Measurements from ENCODE around the gene SDSL. TPM values are rescaled to one million over a fixed set of nuclear protein-coding genes. Genes with fewer than 3 reads are reported as not detected.

SDSL gene
- total RNA-seq, 1 experiment from 2014 or later = 0.46 TPM

GRCh38 chr12:113435367-113435766 is 13.2 kb downstream of the SDSL start:
- H3K27me3 ChIP-seq (ENCODE audit: insufficient read depth, low read length) = no peaks in the 10 kb centered on the region
- no peak overlapping the region for H3K9ac ChIP-seq (ENCODE audit: extremely low read depth, insufficient read length, low read length)
- no peak overlapping the region for H3K56ac ChIP-seq (ENCODE audit: insufficient read length, low read depth, low read length)
- H3K4me3 Mint-ChIP-seq = no peak overlapping the region
- no peak overlapping the region for H3K4ac ChIP-seq (ENCODE audit: low read depth, low read length)
- no peaks in the 10 kb centered on the region for H3K79me1 ChIP-seq (ENCODE audit: insufficient read depth, low read depth, low read length, poor library complexity, severe bottlenecking)
- no peaks in the 10 kb centered on the region; a peak in 1 of 5 replicates for H3K9me3 Mint-ChIP-seq
- WGBS (ENCODE audit: extremely low coverage, insufficient read length, low lambda C conversion rate) = no CpG with 5 or more reads among the region's 5 CpGs
- H2BK15ac ChIP-seq (ENCODE audit: low read depth, low read length) = no peak overlapping the region
- H3K23ac ChIP-seq (ENCODE audit: insufficient read length, low read depth, low read length) = no peak overlapping the region
- no peak for TF ChIP-seq CTCF (conservative IDR thresholded peaks at IDR 0.05)
- peaks cover 6 to 14% of the 10 kb centered on the region in 2 experiments for H3K4me1 Mint-ChIP-seq
- H2AK5ac ChIP-seq (ENCODE audit: insufficient read length, low read length) = no peak overlapping the region
- no peaks in the 10 kb centered on the region for H3K36me3 Mint-ChIP-seq (ENCODE audit: insufficient read depth in 1 of 3, low read depth in 3 of 3)
- H3K27me3 Mint-ChIP-seq (ENCODE audit: low read depth) = peaks cover 12% of the 10 kb centered on the region
- H3K27ac Mint-ChIP-seq = no peak overlapping the region
- DNase-seq = no peak
- H3K14ac ChIP-seq (ENCODE audit: insufficient read depth, low read length) = no peak overlapping the region
- H2AFZ ChIP-seq (ENCODE audit: low read length) = no peak overlapping the region
- no peaks in the 10 kb centered on the region for H4K20me1 ChIP-seq (ENCODE audit: control insufficient read depth, insufficient read depth, insufficient read length)
- H3K23me2 ChIP-seq (ENCODE audit: insufficient read length, low read depth, low read length, poor library complexity, severe bottlenecking) = no peaks in the 10 kb centered on the region
- no peak overlapping the region for H4K5ac ChIP-seq (ENCODE audit: insufficient read length, low read depth, low read length)
- H2BK12ac ChIP-seq (ENCODE audit: insufficient read length, low read depth, low read length) = no peak overlapping the region
- H3K4me2 ChIP-seq (ENCODE audit: insufficient read depth, insufficient read length, low read length) = no peak overlapping the region
- H2BK5ac ChIP-seq (ENCODE audit: insufficient read length, low read length) = no peak overlapping the region
- no peak overlapping the region for H4K91ac ChIP-seq (ENCODE audit: insufficient read length, low read depth, low read length)
- no peak overlapping the region for H3T11ph ChIP-seq (ENCODE audit: low read length)
- H4K8ac ChIP-seq (replicated peaks; ENCODE audit: insufficient read length, low read depth, low read length) = no peak overlapping the region
- H3K9me3 ChIP-seq (ENCODE audit: control insufficient read depth, low read depth, low read length) = no peaks in the 10 kb centered on the region
- no peak overlapping the region for H2BK120ac ChIP-seq (ENCODE audit: low read depth, low read length, poor library complexity, severe bottlenecking)
- H3K27ac ChIP-seq (ENCODE audit: insufficient read length, low read depth, low read length) = no peak overlapping the region
- no peak overlapping the region for H2BK20ac ChIP-seq (ENCODE audit: low read depth, low read length, poor library complexity, severe bottlenecking)
- no peaks in the 10 kb centered on the region for H3K79me2 ChIP-seq (ENCODE audit: insufficient read depth, low read length)
- no peaks in the 10 kb centered on the region for H3K4me1 ChIP-seq (ENCODE audit: insufficient read depth, low read length)
- H3K18ac ChIP-seq (ENCODE audit: insufficient read length, low read depth, low read length) = no peak overlapping the region
